Measurements from ENCODE around the gene PSME2.
A peak's percentile ranks its signal among the peaks of the same experiment; 100 is the strongest.

PSME2 gene

DNA sequence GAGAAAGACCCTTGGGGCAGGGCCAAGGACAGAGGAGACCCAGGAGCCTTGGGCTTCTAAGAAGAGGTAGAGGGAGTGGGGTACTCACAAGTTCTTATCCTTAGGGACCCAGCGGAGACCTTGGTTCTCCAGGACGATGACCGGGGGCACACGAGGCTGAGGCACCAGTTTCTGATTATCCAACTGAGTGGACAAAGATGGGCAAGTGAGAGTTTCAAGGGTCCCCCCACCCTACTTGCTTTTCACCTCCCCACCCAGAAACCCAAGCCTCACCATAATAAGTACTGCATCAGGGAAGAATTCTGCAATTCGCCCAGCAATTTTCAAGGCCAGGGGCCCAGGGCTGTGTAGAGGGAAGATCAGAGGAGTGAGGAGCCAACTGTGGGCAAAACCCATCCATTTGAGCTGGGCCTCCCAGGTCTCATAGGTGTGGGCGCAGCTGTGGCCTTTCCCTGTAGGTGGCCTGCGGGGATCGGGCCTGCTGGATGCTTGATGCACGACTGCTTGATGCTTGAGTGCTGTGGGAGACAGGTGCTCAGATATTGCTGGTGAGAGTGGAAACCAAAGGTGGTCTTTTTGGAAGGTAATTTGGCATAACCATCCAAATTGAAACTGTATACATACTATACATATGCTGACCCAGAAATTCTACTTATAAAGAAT, 7.0 kb downstream of the PSME2 start:
- peaks cover 9% of the 10 kb centered on the region for H3K4me1 ChIP-seq (ENCODE audit: control insufficient read depth, insufficient read depth, low read length)
- H3K36me3 ChIP-seq (ENCODE audit: control insufficient read depth, insufficient read depth, low read length): peaks cover 42% of the 10 kb centered on the region
- peak overlapping the region; percentile 86 for H3K4me3 ChIP-seq (ENCODE audit: low read depth, low read length)
- no peak overlapping the region for H3K27ac ChIP-seq (ENCODE audit: low read depth, low read length)
- H3K9me3 ChIP-seq (ENCODE audit: control insufficient read depth, insufficient read depth, low read length): no peaks in the 10 kb centered on the region
- no peaks in the 10 kb centered on the region for H3K27me3 ChIP-seq (ENCODE audit: control insufficient read depth, insufficient read depth, low read length)
- H3K9ac ChIP-seq (ENCODE audit: low read depth, low read length): no peak overlapping the region

DNA sequence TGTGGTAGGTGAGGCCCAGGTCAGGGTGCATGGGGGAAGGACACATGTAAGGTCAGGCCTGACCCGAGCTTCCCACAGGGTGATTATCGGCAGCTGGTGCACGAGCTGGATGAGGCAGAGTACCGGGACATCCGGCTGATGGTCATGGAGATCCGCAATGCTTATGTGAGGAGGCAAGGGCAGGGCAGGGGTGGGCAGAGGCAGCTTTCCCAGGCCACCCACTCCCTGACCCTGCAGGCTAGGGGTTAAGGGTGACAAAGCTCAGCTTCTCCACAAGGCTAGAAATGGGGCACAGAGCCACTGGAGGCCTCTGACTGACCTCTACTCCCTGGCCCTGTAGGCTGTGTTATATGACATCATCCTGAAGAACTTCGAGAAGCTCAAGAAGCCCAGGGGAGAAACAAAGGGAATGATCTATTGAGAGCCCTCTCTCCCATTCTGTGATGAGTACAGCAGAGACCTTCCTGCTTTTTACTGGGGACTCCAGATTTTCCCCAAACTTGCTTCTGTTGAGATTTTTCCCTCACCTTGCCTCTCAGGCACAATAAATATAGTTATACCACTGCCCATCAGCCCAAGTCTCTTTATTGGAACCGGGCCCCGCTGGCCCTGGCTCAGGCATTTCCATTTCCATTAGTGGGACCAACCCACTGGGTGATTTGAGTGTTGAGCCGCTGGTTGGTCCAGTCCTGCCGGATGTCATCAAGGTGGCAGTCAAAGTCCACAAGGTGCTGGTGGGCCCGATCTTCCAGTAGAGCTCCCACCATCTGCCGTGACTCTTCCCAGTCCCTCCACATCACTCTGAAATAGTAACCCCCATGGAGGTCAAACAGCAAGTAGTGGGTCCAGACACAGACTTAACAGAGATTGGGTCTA, 7.8 kb downstream of the PSME2 start:
- Histone ChIP-seq H3K9ac (ENCODE audit: low read depth, low read length) (no peak overlapping the region), H3K4me3 (ENCODE audit: low read depth, low read length) (no peak overlapping the region), H3K4me1 (ENCODE audit: control insufficient read depth, insufficient read depth, low read length) (peaks cover 9% of the 10 kb centered on the region)

DNA sequence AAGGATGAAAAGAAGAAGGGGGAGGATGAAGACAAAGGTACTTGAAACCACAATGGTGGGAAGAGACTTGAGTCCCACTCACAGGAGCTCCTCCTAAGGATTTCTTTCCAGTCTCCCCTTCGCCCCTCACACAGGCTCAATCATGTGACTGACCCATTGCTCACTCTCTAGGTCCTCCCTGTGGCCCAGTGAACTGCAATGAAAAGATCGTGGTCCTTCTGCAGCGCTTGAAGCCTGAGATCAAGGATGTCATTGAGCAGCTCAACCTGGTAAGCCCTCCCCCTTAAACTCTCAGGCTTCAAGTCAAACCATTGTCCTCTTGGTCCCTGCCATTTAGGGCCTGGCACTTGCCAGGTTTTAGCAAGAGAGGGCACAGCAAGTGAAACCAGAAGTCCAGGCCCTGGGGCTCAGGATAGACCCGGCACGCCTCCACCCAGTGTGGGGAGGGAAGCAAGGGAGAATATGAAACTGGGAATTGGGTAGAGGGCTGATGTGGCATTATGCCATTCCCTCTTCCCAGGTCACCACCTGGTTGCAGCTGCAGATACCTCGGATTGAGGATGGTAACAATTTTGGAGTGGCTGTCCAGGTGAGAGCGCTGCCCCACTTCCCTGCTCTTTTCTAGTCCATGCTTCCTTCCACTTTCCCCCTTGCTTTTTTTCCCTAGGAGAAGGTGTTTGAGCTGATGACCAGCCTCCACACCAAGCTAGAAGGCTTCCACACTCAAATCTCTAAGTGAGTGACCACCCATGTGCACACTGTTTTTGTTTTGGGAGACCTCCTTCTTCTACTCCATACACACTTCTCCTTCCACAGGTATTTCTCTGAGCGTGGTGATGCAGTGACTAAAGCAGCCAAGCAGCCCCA, 8.6 kb downstream of the PSME2 start:
- Histone ChIP-seq H3K27ac (ENCODE audit: low read depth, low read length) (no peak overlapping the region), H3K27me3 (ENCODE audit: control insufficient read depth, insufficient read depth, low read length) (no peaks in the 10 kb centered on the region), H3K9ac (ENCODE audit: low read depth, low read length) (no peak overlapping the region), H3K9me3 (ENCODE audit: control insufficient read depth, insufficient read depth, low read length) (no peaks in the 10 kb centered on the region), H3K4me1 (ENCODE audit: control insufficient read depth, insufficient read depth, low read length) (peaks cover 9% of the 10 kb centered on the region), H3K36me3 (ENCODE audit: control insufficient read depth, insufficient read depth, low read length) (peaks cover 27% of the 10 kb centered on the region), H3K4me3 (ENCODE audit: low read depth, low read length) (no peak overlapping the region)

More for the DNA sequence above, 7.8 kb downstream of the PSME2 start:
- Histone ChIP-seq H3K27me3 (ENCODE audit: control insufficient read depth, insufficient read depth, low read length) (no peaks in the 10 kb centered on the region), H3K36me3 (ENCODE audit: control insufficient read depth, insufficient read depth, low read length) (peaks cover 34% of the 10 kb centered on the region), H3K9me3 (ENCODE audit: control insufficient read depth, insufficient read depth, low read length) (no peaks in the 10 kb centered on the region), H3K27ac (ENCODE audit: low read depth, low read length) (no peak overlapping the region)

GRCh38 chr14:24136684-24137528, 9.5 kb downstream of the PSME2 start:
- H3K9me3 ChIP-seq (ENCODE audit: control insufficient read depth, insufficient read depth, low read length): no peaks in the 10 kb centered on the region
- H3K36me3 ChIP-seq (ENCODE audit: control insufficient read depth, insufficient read depth, low read length): peaks cover 25% of the 10 kb centered on the region
- H3K27ac ChIP-seq (ENCODE audit: low read depth, low read length): no peak overlapping the region
- H3K4me3 ChIP-seq (ENCODE audit: low read depth, low read length): peak overlapping the region; percentile 78
- no peak overlapping the region for H3K9ac ChIP-seq (ENCODE audit: low read depth, low read length)
- H3K4me1 ChIP-seq (ENCODE audit: control insufficient read depth, insufficient read depth, low read length): peaks cover 9% of the 10 kb centered on the region
- H3K27me3 ChIP-seq (ENCODE audit: control insufficient read depth, insufficient read depth, low read length): no peaks in the 10 kb centered on the region

GRCh38 chr14:24135834-24136683, 10.4 kb downstream of the PSME2 start, which contains the start of gene PSME1:
TSS of gene PSME1 (plus strand) at chr14:24136194. CDS start at chr14:24136263, 69 bp downstream.
- no peaks in the 10 kb centered on the region for H3K9me3 ChIP-seq (ENCODE audit: control insufficient read depth, insufficient read depth, low read length)
- H3K4me3 ChIP-seq (ENCODE audit: low read depth, low read length): peak within 1 kb of the TSS; percentile 78
- H3K9ac ChIP-seq (ENCODE audit: low read depth, low read length): no peak within 1 kb of the TSS; the same call in 1 of the 2 replicates
- peak within 1 kb of the TSS; percentile 25 for H3K27ac ChIP-seq (ENCODE audit: low read depth, low read length)
- H3K27me3 ChIP-seq (ENCODE audit: control insufficient read depth, insufficient read depth, low read length): no peaks in the 10 kb centered on the region
- H3K36me3 ChIP-seq (ENCODE audit: control insufficient read depth, insufficient read depth, low read length): peaks cover 25% of the 10 kb centered on the region
- H3K4me1 ChIP-seq (ENCODE audit: control insufficient read depth, insufficient read depth, low read length): peaks cover 9% of the 10 kb centered on the region

GRCh38 chr14:24135584-24135833, 10.9 kb downstream of the PSME2 start:
- peak overlapping the region; percentile 25 for H3K27ac ChIP-seq (ENCODE audit: low read depth, low read length)
- H3K4me1 ChIP-seq (ENCODE audit: control insufficient read depth, insufficient read depth, low read length): peaks cover 9% of the 10 kb centered on the region
- peak overlapping the region; percentile 78 for H3K4me3 ChIP-seq (ENCODE audit: low read depth, low read length)
- H3K27me3 ChIP-seq (ENCODE audit: control insufficient read depth, insufficient read depth, low read length): no peaks in the 10 kb centered on the region
- H3K9ac ChIP-seq (ENCODE audit: low read depth, low read length): no peak overlapping the region
- no peaks in the 10 kb centered on the region for H3K9me3 ChIP-seq (ENCODE audit: control insufficient read depth, insufficient read depth, low read length)
- H3K36me3 ChIP-seq (ENCODE audit: control insufficient read depth, insufficient read depth, low read length): peaks cover 25% of the 10 kb centered on the region

DNA sequence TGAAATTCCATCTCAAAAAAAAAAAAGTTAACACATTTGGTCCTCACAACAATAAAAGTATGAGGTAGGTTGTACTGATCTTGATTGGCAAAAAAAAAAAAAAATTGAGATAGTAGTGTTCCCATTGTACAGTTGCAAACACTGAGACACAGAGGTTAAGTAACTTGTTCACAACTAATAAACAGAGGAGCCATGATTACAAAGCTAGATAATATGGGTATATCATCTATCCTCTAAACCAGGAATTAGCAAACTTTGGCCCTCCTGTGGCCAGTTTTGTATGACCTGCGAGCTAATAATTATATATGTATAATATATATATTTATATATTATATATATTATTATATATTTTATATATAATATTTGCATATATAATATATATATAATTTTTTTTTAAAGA, 12.7 kb downstream of the PSME2 start:
- H3K27me3 ChIP-seq (ENCODE audit: control insufficient read depth, insufficient read depth, low read length): no peaks in the 10 kb centered on the region
- H3K36me3 ChIP-seq (ENCODE audit: control insufficient read depth, insufficient read depth, low read length): peaks cover 13% of the 10 kb centered on the region
- no peaks in the 10 kb centered on the region for H3K9me3 ChIP-seq (ENCODE audit: control insufficient read depth, insufficient read depth, low read length)
- H3K9ac ChIP-seq (ENCODE audit: low read depth, low read length): no peak overlapping the region
- H3K4me1 ChIP-seq (ENCODE audit: control insufficient read depth, insufficient read depth, low read length): peaks cover 5% of the 10 kb centered on the region; the same call in 1 of the 2 replicates
- no peak overlapping the region for H3K27ac ChIP-seq (ENCODE audit: low read depth, low read length)
- no peak overlapping the region for H3K4me3 ChIP-seq (ENCODE audit: low read depth, low read length)

DNA sequence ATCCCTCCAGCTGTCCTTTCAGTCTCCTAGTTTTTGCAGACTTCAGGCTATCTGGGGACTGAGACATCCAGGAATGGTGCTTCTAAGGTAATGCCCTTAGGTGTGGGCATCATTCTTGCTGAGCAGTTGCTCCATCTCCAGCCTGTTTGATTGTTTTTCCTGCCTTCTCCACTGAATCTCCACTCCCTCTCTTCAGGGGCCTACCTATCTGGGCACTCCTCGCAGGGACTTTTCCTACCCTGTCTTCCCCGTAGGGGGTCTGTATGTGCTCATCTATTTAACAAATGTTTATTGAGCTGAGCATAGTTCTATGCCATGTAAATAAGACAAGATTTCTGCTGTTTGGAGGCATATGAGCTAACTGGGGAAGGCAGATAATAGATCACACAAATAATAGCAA, 13.4 kb downstream of the PSME2 start:
- H3K27ac ChIP-seq (ENCODE audit: low read depth, low read length): no peak overlapping the region
- no peaks in the 10 kb centered on the region for H3K27me3 ChIP-seq (ENCODE audit: control insufficient read depth, insufficient read depth, low read length)
- H3K4me1 ChIP-seq (ENCODE audit: control insufficient read depth, insufficient read depth, low read length): peaks cover 5% of the 10 kb centered on the region; the same call in 1 of the 2 replicates
- no peak overlapping the region for H3K4me3 ChIP-seq (ENCODE audit: low read depth, low read length)
- no peak overlapping the region for H3K9ac ChIP-seq (ENCODE audit: low read depth, low read length)
- peaks cover 5% of the 10 kb centered on the region for H3K36me3 ChIP-seq (ENCODE audit: control insufficient read depth, insufficient read depth, low read length)
- H3K9me3 ChIP-seq (ENCODE audit: control insufficient read depth, insufficient read depth, low read length): no peaks in the 10 kb centered on the region

- H3K36me3 ChIP-seq (ENCODE audit: control insufficient read depth, insufficient read depth, low read length): no peaks in the 10 kb centered on the region
- H3K4me1 ChIP-seq (ENCODE audit: control insufficient read depth, insufficient read depth, low read length): peaks cover 5% of the 10 kb centered on the region; the same call in 1 of the 2 replicates
- H3K4me3 ChIP-seq (ENCODE audit: low read depth, low read length): no peak overlapping the region
- H3K27me3 ChIP-seq (ENCODE audit: control insufficient read depth, insufficient read depth, low read length): no peaks in the 10 kb centered on the region
- H3K9me3 ChIP-seq (ENCODE audit: control insufficient read depth, insufficient read depth, low read length): no peaks in the 10 kb centered on the region
- no peak overlapping the region for H3K27ac ChIP-seq (ENCODE audit: low read depth, low read length)
- no peak overlapping the region for H3K9ac ChIP-seq (ENCODE audit: low read depth, low read length)
Observed at GRCh38 chr14:24132061-24132685, 14.2 kb downstream of the PSME2 start.
